ENCODE measurements around the gene BANK1.

DNA sequence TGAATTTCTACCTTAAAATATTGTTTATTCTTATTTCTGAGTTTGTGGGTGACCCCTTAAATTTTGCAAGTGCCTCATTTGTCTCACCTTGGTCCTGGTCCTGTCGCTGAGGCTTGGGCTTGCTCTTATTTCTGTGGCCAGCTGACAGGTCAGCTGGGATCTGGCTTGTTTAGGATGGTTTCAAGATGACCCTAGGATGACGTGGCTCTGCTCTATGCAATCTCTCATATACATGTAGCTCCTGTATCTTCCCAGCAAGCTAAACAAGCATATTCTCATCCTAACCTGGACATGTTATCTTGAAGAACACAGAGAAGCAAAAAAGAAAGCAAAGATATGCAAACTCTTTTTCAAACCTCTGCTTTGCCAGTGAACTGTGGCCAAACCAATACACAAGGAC is 158.4 kb downstream of the BANK1 start:
- TF ChIP-seq POLR2A (IDR thresholded peaks at IDR 0.05; ENCODE audit: extremely low read depth, insufficient read length): no peak
- TF ChIP-seq, protein P1, sequence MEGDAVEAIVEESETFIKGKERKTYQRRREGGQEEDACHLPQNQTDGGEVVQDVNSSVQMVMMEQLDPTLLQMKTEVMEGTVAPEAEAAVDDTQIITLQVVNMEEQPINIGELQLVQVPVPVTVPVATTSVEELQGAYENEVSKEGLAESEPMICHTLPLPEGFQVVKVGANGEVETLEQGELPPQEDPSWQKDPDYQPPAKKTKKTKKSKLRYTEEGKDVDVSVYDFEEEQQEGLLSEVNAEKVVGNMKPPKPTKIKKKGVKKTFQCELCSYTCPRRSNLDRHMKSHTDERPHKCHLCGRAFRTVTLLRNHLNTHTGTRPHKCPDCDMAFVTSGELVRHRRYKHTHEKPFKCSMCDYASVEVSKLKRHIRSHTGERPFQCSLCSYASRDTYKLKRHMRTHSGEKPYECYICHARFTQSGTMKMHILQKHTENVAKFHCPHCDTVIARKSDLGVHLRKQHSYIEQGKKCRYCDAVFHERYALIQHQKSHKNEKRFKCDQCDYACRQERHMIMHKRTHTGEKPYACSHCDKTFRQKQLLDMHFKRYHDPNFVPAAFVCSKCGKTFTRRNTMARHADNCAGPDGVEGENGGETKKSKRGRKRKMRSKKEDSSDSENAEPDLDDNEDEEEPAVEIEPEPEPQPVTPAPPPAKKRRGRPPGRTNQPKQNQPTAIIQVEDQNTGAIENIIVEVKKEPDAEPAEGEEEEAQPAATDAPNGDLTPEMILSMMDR (IDR thresholded peaks at IDR 0.05; ENCODE audit: low read depth, low read length): no peak
